ENCODE measurements around the gene DACT1. TPM values are rescaled to one million over a fixed set of nuclear protein-coding genes. Genes with fewer than 3 reads are reported as not detected.

The DACT1 gene
- total RNA-seq, 1 donor from 2014 or later = 326 TPM

DNA sequence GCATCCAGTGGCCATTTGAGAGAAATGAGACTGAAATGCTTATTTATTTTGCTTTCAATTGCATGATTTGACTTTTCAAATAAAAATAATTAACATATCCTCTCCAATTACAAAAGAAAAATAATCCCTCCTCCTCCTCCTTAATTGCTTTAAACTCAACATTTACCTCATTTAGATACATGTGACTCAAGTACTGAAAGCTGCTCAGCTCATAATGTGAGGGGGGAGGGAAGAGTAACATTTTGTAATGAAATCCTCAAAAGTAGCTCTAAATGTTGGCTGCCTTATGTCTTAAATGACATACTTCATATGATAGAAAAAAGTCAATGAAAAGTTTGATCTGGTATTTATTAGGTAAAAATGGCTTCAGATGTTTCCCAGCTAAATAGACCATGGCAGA lies 29.0 kb downstream of the DACT1 start:
- TF ChIP-seq, protein P1, sequence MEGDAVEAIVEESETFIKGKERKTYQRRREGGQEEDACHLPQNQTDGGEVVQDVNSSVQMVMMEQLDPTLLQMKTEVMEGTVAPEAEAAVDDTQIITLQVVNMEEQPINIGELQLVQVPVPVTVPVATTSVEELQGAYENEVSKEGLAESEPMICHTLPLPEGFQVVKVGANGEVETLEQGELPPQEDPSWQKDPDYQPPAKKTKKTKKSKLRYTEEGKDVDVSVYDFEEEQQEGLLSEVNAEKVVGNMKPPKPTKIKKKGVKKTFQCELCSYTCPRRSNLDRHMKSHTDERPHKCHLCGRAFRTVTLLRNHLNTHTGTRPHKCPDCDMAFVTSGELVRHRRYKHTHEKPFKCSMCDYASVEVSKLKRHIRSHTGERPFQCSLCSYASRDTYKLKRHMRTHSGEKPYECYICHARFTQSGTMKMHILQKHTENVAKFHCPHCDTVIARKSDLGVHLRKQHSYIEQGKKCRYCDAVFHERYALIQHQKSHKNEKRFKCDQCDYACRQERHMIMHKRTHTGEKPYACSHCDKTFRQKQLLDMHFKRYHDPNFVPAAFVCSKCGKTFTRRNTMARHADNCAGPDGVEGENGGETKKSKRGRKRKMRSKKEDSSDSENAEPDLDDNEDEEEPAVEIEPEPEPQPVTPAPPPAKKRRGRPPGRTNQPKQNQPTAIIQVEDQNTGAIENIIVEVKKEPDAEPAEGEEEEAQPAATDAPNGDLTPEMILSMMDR (IDR thresholded peaks at IDR 0.05) = no peak
- Mint-ChIP-seq H3K4me1 (ENCODE audit: low read depth) (peaks cover 65% of the 10 kb centered on the region), H3K27ac (ENCODE audit: unreplicated experiment) (no peak overlapping the region), H3K4me3 (ENCODE audit: unreplicated experiment) (no peak overlapping the region), H3K27me3 (ENCODE audit: low read depth) (no peaks in the 10 kb centered on the region), H3K9me3 (ENCODE audit: low read depth) (no peaks in the 10 kb centered on the region), H3K36me3 (ENCODE audit: low read depth) (no peaks in the 10 kb centered on the region)
- DNase-seq (ENCODE audit: low spot score) = no peak

DNA sequence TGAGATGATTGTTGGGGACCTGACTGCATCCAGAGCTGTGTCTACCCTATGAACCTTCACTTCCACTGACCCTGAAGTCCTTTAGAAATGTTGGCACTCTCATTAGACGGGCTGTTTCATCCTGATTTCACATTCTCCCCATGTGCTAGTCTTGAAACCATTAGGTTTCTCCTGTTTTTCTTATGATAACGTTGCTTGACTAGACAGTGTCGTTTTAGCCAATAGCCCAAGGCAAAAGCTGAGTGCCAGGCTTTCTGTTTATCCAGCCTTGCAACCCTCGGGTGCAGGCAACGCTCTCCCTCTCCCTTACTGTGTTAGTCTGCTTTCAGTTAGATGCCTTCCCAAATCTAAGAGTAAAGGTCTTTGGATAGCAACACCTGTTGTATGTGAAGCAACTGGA lies 30.1 kb downstream of the DACT1 start:
- H3K36me3 Mint-ChIP-seq (ENCODE audit: low read depth) = no peaks in the 10 kb centered on the region
- no peak overlapping the region for H3K4me3 Mint-ChIP-seq (ENCODE audit: unreplicated experiment)
- DNase-seq (ENCODE audit: low spot score) = no peak
- TF ChIP-seq, protein P1 (IDR thresholded peaks at IDR 0.05) = no peak
- no peaks in the 10 kb centered on the region for H3K9me3 Mint-ChIP-seq (ENCODE audit: low read depth)
- H3K27ac Mint-ChIP-seq (ENCODE audit: unreplicated experiment) = no peak overlapping the region
- peaks cover 57% of the 10 kb centered on the region for H3K4me1 Mint-ChIP-seq (ENCODE audit: low read depth)
- H3K27me3 Mint-ChIP-seq (ENCODE audit: low read depth) = no peaks in the 10 kb centered on the region

DNA sequence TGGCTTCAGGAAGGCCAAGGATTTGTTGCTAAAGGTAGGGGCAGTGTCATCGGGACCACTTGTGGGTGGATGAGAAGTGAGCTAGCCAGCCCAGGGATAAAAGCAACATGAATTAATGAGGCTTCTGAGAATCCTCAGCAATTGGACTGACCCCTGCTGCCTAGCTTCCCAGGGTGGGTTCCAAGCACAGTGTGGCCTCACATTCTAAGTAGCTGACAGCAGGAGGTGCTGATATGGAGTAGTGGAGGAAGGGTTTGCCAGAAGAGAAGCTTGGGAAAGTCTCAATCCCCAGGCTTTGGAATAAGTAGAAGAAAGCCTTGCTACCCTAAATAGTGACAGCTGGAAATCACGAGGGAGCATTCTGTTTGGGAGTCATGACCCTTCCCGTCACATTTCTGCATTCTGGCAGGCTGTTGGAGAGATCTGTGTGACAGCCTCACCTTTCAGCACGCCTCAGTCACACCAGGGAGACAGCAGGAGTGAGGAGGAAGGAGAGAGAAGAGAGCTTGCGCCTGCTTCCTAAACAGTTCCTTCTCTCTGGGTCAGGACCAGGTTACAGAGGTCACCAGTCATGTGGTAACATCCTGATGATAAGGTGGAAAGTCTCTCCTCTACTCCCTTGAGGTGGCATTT lies 31.2 kb downstream of the DACT1 start:
- Mint-ChIP-seq H3K4me1 (ENCODE audit: low read depth) (peaks cover 47% of the 10 kb centered on the region), H3K36me3 (ENCODE audit: low read depth) (no peaks in the 10 kb centered on the region), H3K4me3 (ENCODE audit: unreplicated experiment) (no peak overlapping the region), H3K9me3 (ENCODE audit: low read depth) (no peaks in the 10 kb centered on the region), H3K27ac (ENCODE audit: unreplicated experiment) (peak overlapping the region; percentile 13), H3K27me3 (ENCODE audit: low read depth) (no peaks in the 10 kb centered on the region)
- TF ChIP-seq, protein P1 (IDR thresholded peaks at IDR 0.05) = no peak
- DNase-seq (ENCODE audit: low spot score) = no peak

DNA sequence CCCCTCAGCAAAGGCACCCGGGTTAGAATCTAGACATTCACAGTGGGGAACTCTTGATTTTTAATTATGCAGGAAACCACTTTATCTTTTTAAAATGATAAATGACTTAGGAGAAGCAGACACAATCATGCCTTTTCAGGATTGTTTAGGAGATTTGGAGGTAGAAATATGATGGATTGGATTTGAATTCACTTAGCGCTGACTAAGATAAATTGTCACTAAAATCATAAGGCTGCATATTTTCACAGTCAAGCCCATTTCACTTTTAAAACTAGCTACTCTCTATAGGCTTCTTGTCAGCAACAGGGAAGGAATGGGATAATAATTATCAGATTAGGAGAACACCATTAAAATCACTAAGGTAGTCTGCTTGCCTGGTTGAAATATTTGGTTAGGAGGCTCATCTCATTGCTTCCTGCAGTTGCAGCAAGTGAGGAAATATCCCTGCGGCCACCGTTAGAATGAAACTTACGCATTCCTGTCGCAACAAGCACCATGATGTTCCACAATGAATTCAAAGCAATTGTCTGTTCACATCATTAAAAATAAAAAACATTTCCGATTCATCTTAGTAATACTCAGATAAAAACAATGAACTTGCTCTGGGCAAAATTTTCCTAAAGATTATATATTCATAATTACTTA lies 31.9 kb downstream of the DACT1 start:
- TF ChIP-seq, protein P1 (IDR thresholded peaks at IDR 0.05) = no peak
- no peaks in the 10 kb centered on the region for H3K36me3 Mint-ChIP-seq (ENCODE audit: low read depth)
- no peaks in the 10 kb centered on the region for H3K27me3 Mint-ChIP-seq (ENCODE audit: low read depth)
- H3K4me3 Mint-ChIP-seq (ENCODE audit: unreplicated experiment) = no peak overlapping the region
- H3K9me3 Mint-ChIP-seq (ENCODE audit: low read depth) = no peaks in the 10 kb centered on the region
- H3K27ac Mint-ChIP-seq (ENCODE audit: unreplicated experiment) = no peak overlapping the region
- H3K4me1 Mint-ChIP-seq (ENCODE audit: low read depth) = peaks cover 40% of the 10 kb centered on the region
- DNase-seq (ENCODE audit: low spot score) = no peak

DNA sequence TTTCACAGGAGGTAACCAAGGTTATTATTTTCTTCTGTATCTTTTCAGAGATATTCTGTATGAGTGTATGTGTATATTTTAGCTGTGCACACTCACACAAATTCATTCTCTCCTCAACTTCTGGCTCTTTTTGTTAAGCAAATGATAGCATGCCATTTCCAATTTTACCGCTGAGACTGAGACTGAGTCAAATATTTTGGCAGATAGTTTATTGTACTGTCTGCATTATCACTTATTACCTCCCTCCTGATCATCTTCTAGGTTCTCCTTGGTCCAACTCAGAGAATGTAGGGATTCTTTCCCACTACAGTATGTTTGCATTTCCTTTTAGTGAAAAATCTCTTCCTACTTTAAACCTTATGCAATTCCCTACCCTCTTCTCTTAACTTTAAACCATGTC lies 33.3 kb downstream of the DACT1 start:
- Mint-ChIP-seq H3K4me3 (ENCODE audit: unreplicated experiment) (no peak overlapping the region), H3K36me3 (ENCODE audit: low read depth) (no peaks in the 10 kb centered on the region), H3K9me3 (ENCODE audit: low read depth) (no peaks in the 10 kb centered on the region), H3K4me1 (ENCODE audit: low read depth) (peaks cover 37% of the 10 kb centered on the region), H3K27ac (ENCODE audit: unreplicated experiment) (no peak overlapping the region), H3K27me3 (ENCODE audit: low read depth) (no peaks in the 10 kb centered on the region)
- TF ChIP-seq, protein P1 (IDR thresholded peaks at IDR 0.05) = no peak
- DNase-seq (ENCODE audit: low spot score) = no peak

All from chondrocyte (in vitro differentiated cells).